NCI-H1092 (cell line): Measurements from ENCODE around the gene FBXW9.
"Not testable (repeated sequence)": the region's sequence is repeated elsewhere in the genome, so short reads cannot be mapped to it uniquely, and the experiment has no call there.

Experiments used
- DNase-seq: peaks from one replicate; lab custom pipeline; 2025; lab: John Stamatoyannopoulos, UW

FBXW9 gene

DNA sequence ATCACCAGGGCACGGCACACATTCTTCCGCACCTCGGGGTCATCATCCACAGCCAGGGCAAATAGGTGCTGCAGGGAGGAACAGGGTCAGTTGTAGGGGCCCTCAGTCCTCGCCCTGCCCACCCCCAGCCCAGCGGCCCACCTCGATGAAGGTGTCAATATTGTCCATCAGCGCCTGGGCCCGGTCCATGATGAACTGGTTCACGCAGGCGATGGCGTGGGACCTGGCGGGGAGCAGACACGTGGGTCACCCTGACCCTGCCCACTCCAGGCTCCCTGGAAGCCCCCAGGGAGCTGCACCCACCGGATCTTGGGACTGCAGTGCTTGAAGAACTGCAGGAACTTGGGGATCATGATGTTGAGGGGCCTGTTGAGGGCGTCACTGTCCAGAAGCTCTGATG lies 18.7 kb upstream of the FBXW9 start:
- DNase-seq: no peak

DNA sequence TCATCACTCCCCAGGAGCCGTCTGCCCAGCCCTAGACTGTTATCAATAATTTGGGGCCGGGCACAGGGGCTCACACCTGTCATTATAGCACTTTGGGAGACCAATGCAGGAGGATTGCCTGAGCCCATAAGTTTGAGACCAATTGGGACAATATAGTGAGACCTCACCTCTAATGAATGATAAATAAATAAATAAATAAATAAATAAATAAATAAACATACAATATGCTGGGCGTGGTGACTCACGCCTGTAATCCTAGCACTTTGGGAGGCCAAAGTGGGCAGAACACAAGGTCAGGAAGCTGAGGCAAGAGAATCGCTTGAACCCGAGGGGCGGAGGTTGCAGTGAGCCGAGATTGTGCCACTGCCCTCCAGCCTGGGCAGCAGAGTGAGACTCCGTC lies 16.9 kb upstream of the FBXW9 start:
- DNase-seq: not testable (repeated sequence)

DNA sequence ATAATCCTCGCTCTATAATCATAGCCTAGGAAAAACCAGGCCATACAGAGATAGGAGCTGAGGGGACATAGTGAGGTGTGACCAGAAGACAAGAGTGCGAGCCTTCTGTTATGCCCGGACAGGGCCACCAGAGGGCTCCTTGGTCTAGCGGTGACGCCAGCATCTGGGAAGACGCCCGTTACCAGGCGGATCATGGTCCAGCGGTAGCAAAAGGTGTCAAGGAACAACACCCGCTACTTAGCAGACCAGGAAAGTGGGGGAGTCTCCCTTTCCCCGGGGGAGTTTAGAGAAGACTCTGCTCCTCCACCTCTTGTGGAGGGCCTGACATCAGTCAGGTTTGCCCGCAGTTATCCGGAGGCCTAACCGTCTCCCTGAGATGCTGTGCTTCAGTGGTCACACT lies 15.6 kb upstream of the FBXW9 start:
- not testable (repeated sequence) for DNase-seq

DNA sequence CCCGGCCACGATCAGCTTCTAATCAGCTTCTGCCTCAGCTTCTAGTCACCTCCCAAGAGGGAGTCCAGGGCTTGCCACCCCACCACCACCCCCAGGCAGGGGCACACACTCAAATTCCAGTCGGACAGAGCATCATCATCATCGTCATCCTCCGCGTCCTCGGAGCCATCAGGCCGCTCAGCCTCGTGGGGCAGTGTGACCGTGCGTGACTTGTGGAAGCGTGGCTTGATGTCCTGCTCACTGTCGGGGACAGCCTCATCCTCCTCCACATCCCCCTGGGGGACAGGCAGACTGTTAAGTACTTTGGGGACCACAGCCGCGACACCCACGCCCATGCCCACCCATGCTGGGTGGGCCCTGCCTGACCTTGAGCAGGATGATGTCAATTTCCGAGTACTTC lies 14.8 kb upstream of the FBXW9 start:
- DNase-seq: no peak

DNA sequence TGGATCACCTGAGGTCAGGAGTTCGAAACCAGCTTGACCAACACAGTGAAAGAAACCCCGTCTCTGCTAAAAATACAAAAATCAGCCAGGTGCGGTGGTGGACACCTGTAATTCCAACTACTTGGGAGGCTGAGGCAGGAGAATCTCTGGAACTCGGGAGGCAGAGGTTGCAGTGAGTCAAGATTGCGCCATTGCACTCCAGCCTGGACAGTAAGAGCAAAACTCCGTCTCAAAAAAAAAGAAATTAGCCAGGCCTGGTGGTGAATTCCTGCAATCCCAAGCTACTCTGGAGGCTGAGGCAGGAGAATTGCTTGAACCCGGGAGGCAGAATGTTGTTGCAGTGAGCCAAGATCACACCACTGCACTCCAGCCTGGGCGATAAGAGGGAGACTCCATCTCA lies 12.2 kb upstream of the FBXW9 start:
- no peak for DNase-seq

DNA sequence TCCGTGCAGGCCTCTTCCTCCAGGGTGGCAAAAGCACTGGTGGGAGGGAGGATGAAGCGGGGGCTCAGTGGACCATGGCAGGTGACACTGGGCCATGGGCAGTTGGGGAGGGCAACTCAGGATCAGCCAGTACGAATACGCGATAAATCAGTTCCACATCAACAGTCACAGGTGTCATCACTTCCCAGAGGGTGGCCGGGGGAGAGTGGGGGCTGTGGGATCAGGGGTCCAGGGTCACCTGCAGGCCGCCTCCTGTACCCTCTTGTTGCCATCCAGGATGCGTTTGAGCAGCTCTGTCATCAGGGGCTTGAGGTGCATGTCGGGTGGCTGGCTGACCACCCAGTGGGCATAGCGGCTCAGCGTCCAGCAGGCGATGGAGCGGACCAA lies 9.9 kb upstream of the FBXW9 start:
- no peak for DNase-seq

DNA sequence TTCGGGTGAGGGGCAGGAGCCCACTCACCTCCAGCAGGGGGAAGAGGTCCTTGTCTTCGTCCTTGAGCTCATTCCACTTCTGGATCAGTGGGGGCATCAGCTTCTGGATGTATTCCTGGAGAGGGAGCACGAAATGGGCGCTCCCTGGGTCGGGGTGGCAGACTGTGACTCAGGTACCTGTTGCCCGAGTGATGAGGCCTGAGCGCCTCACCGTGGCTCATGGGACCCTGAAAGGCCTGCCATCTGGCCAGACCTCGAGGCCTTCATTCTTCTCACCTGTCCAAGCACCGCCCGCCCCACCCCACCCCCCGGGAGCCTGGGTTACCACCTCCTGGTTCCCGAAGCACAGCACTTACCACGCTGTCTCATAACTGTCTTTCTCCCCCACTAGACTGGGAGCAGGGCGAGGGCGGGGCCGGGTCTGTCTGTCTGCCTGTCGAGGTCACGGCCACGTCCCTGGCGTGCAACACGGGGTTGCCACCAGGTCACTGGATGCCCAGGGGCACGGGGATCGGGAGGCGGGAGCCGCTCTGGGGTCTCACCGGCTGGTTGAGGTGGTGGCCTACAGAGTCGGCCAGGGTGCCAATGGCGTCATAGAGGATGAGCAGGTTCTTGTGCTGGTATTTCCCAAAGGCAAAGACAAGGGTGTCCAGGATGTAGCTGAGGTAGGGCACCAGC lies 9.4 kb upstream of the FBXW9 start:
- no peak for DNase-seq

DNA sequence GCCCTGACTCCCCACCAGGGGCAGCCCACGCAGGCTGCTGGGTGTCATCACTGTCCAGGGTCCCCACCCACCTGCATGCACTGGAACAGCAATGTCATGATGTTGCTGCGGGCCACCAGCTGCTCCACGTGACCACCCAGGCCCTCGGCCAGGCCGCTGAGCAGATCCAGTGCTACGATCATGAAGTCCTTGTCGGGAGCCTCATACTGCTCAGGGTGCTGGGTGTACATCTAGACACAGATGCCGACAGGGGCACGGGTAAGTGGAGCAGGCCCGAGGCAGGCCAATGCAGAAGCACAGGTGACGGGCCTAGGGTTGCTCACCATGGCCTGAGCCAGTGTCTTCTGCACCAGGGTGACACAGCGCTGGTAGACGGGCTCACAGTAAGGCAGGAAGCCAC lies 8.7 kb upstream of the FBXW9 start:
- DNase-seq: no peak

DNA sequence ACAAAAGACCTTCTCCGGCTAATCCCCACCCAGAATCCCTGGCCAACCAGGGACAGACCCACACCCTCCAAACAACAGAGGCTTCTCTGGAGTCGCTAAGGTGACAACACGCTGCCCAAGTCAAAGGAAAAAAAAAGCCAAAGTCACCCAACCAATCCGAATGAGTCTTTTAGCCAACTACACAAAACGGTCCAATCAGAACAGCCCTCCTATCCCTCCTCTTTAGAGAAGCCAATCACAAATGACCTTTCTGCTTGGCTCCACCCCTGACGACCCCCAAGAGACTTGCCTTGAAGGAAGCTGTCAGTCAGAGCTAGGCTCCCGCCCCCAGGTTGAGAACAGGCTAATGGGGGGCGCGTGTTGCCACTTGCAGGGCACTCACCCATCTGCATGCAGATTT lies 6.6 kb upstream of the FBXW9 start:
- peak; percentile 20 for DNase-seq

DNA sequence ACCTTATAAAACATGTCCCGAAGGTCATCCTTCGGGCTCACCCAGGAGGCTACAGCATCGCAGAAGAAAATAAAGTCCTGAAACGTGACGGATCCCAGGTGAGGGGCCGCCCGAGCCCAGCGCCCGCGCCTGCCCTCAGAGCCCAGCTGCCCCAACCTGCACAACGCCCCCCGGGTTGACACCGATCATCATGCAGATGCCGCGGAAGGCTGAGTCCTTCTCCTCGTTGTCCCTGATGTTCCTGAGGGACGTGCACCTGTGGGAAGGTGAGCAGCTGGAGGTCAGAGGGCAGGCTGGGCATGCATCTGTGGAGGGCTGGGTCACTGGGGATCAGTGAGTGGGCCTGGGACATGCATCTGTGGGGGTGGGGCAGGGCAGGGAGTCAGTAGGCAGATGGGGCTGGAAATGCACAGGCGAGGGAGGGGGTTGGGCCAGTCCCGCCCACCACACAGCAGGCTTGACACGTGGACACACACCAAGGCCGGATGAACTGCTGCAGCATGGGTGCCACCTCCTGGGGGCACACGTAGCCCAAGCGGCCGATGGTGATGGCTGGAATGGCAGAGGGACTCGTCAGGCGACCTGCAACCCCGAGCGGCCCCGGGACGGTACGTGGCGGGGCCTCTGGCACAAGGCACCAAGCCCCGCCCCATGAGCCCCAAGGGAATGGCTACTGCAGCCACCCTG lies 5.3 kb upstream of the FBXW9 start:
- no peak for DNase-seq

DNA sequence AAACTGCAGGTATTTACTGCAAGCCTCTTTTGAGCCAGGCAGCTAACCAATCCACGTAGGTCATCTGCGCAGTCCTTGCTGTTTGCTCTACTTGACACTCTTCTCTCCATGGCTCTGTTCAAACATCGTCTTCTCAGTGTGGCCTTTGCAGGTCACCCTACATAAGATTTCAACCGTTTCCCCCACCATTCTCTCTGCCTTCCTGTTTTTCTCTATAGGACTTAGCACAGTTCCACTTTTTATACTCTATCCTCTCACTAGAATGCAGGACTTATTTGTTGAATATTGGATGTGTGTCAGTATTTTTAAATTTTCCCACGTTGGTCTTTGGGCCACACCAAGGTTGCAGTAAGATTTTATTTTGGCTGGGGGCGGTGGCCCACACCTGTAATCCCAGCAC lies 1.7 kb upstream of the FBXW9 start:
- no peak for DNase-seq

DNA sequence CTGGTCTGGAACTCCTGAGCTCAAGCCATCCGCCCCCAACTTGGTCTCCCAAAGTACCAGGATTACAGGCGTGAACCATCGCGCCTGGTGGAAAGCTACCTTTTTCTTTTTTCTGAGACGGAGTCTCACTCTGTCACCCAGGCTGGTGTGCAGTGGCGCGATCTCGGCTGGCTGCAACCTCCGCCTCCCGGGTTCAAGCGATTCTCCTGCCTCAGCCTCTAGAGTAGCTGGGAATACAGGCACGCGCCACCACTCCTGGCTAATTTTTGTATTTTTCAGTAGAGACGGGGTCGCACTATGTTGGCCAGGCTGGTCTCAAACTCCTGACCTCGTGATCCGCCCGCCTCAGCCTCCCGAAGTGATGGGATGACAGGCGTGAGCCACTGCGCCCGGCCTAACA lies 994 bp upstream of the FBXW9 start:
- DNase-seq: not testable (repeated sequence)

DNA sequence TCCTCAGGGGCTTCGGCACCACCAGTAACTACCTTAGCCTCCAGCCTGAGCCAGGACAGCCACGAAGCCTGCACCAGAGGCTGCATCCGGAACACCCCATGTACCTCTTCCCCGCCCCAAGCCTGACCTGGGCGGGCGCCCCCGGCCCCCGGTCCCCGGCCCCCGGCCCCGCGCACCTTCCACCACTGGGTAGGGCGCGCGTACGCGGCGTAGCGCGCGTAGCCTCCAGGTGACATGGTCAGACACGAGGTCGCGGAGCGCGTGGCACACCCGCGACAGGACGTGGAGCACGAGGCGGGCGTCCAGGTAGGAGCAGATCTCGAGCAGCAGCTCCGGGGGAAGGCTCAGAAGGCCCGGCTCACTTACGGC lies 450 bp downstream of the FBXW9 start:
- DNase-seq: no peak

DNA sequence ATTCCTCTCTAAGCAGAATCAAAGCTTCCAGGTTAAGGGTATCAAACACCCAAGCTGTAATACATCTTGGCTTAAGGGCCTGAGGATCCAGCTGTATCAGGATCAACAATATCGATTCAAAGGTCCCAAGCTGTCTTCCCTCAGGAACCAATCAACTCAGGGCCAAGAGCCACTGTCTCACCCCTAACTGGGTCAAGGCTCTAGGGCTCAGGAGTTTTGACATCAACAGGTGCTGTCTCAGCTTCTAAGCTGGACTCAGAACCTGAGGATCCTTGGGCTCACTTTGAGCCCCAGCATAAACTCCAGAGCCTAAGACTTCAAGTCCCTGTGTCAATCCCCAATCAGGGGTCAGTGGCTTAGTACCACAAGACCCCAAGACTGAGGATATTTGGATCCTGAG lies 917 bp downstream of the FBXW9 start:
- DNase-seq: no peak

DNA sequence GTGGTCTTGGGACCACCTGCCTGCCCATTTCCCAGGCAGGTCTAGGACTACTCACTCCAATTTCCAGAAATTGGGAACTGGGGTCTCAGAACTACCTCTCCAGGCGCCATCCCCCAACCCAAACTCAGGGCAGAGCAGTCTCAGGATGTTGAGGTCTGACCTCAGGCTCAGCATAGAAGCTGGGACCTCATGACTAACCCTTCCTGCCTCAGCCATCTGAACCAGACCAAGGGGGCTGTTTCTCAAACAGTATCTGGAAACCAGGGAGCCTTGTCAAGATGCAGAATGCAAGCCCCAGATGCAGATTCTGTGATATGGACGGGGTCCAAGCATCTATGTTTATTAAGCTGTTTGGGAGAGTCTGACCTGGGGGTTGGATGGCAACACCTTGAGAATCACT lies 1.3 kb downstream of the FBXW9 start:
- no peak for DNase-seq

DNA sequence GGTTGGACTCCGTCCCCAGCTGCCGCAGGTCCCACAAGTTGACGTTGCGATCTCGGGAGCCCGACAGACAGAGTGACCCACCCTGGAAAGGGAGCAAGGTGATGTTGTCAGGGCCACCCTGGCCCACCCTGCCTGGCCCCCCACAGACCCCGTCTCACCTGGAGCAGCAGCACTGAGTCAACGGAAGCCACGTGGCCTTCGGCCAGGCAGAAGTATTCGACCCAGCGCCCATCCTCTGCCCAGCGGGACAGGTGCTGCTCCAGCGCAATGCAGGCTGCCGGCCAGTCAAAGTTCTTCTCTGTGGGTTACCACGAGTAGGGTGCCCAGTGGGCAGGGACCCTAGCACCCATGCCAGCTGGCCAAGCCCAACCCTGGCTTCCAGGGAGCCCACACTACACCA lies 1.8 kb downstream of the FBXW9 start:
- DNase-seq: no peak

DNA sequence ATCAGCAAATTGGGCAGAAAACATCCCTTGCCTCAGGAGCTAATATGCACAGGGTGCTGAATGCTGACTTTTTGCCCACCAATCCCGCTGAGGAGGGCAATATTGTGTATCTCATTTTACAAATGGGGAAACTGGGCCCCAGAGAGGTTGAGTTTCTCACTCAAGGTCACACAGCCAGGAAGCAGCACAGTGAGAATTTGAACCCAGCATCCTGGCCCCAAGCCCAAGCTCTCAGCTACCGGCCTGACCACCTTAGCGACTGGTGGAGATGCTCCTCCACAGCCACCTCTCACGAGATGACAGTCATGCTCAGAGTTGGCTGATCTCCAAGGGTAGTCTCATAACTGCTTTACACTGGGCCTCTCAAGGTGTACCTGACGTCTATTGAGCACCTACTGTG lies 3.5 kb downstream of the FBXW9 start:
- DNase-seq: no peak

DNA sequence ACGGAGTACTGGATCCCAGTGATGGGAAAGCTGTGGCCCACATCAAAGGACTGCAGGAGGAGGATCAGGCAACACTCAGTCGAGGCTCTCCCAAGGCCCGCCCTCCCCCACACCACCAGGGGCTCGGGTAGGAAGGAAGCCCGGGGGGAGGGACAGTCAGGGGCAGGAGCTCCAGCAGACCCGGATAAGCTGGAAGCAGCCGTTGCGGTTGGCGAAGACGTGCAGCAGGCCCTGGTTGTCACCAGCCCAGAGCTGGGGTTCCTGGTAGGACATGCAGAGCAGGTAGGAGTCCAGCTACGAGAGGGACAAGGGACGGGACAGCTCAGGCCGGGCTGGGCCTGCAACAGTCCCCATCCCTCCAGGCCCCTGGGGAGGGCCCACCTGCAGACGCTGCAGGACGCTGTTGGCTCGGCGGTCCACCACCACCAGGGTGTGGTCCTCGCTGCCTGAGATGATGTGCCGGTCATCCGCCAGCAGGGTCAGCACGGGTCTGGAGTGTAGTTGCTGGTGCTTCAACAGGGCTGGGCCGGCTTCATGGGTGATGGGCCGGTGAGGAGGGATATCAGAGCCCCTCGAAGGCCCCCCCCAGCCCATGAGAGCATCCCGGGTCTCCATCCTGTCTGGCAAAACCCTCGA lies 6.7 kb downstream of the FBXW9 start:
- DNase-seq: no peak

DNA sequence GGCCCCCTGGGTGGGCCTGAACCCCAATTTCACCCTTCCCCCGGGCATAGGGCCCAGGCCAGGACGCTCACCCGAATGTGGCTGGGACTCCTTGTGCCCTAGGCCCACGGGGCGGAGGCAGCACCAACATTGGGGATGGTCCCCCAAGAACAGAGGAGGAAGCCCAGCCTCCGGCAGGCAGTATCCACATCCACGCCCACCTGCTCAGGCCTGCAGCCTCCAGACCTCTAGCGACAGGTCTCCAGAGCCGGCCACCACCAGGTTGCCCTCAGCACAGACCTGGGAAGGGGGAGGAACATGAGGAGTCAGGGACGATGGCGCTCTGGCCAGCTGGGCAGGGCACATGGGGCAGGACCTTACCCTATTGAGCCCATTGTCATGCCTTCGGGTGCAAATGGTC lies 7.4 kb downstream of the FBXW9 start:
- DNase-seq: no peak

DNA sequence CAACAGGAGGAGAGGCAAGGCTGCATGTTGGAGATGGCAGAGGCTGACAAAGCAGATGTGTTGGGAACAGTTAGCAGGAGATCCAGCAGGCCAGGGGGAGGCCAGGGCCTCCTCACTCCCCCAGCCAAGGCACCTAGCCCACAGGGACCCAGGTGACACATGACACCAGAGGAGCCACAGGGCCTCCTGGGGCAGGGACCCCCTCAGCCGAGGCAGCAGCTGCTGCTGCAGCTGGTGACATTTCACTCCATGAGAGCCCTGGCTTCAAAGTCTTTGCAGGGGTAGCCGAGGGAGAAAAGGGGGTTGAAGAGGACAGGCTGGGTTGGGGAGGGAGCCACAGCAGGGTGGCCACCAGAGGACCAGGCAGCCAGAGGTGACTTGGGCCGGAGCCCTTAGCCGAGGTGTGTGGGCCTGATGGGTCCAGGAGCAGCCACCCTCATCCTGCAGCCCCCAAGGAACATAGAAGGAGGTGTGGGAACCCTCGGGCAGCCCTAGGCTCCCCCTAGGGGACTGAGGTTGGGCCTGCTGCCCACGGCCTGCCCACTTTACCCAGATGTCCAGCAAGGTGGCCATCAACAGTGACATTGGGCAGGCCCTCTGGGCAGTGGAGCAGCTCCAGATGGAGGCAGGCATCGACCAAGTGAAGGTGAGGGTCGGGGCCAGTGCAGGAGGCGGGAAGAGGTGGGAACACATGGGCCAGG lies 8.8 kb downstream of the FBXW9 start, which contains the start of gene GNG14:
TSS of gene GNG14 (plus strand) at position 503 of the 701 bp plus-strand sequence. CDS start at position 554, 51 bp downstream.
- no peak for DNase-seq

DNA sequence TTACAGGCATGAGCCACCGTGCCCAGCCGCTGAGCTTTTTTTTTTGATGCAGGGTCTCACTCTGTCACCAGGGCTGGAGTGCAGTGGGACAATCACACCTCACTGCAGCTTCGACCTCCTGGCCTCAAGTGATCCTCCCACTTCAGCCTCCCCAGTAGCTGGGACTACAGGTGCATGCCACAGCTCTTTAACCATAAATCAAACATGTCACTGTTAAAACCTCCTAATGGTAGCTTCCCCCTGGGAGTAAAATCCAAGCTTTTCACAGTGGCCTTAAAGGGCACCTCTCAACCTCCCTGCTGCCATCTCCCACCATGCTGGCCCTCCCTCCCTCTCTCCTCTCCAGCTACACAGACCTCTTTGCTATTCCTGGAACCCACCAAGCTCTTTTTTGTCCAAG lies 10.6 kb downstream of the FBXW9 start:
- no peak for DNase-seq

DNA sequence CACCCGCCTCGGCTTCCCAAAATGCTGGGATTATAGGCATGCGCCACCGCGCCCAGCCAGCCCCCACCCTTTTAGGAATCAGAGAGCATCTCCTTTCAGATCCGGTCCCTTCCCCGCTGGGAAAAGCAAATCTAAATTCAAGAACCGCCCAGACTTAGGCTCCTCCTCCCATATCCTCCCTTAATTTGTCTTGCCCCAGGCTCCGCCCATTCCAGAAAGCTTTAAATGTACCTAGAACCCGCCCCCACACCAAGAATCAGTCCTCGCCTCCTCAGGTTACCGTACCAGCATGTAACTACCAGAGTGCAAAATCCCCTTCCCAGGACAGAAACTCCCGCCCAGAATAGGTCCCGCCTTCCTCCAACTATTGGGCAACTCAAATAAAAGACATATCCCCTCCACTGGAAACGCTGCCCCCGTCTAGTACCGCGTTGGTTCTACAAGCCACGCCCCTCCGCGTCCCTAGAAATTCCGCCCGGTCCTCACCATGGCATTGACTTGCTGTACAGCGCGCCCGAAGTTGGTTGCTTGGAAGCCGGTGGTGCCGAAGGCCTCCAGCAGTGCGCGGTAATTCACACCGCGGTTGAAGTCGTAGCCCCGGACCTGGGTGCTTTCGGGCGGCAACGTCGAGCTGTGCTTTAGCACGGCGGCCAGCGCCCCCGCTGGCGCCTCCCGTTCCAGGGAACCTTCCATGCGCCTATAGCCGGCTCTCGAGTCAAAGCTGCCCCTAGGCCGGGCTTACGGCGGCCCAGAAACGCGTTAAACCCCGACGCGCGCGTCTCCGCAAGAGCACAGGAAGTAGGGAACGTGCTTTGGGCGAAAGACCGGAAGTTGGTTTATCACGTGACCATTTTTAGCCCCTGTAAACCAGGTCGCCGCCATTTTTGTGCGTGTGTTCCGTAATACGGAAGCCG lies 15.1 kb downstream of the FBXW9 start, which contains the start of gene DHPS:
TSS of gene DHPS (minus strand) at position 807 of the 914 bp plus-strand sequence. CDS start at position 693, 114 bp downstream.
- DNase-seq: peak; percentile 97
